VCaP (cell line): ENCODE measurements around the gene MRPS31.
"Not testable (repeated sequence)": the region's sequence is repeated elsewhere in the genome, so short reads cannot be mapped to it uniquely, and the experiment has no call there.

Source experiments
- H3K27ac ChIP-seq: fragments of 450-650 bp; 2 replicates; pipeline ENCODE4 v1.5.1; 2017
- TF ChIP-seq, protein P1 (sequence below): fragments of 450-650 bp; conservative IDR thresholded peaks from 2 replicates; pipeline ENCODE4 v1.5.1; 2017; ENCODE audit warnings: mild to moderate bottlenecking, moderate library complexity

MRPS31 gene

DNA sequence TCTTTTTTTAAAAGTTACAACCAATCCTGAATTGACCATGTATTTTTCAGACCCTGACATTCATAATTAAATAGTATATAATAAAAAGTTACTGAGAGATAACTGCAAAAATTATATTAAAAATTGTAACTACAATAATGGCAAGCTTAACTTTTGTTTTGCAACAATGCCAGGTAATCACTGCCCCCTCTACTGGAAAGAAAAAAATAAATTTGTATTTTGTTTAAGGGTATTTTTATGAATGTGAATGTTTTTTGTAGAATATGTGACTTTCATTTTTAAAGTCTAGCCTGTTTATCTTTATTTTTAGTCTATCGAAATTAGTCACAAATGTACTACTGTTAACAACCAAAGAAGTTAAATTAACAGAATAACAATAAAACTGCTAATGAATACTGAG, 21.7 kb downstream of the MRPS31 start:
- TF ChIP-seq, protein P1, sequence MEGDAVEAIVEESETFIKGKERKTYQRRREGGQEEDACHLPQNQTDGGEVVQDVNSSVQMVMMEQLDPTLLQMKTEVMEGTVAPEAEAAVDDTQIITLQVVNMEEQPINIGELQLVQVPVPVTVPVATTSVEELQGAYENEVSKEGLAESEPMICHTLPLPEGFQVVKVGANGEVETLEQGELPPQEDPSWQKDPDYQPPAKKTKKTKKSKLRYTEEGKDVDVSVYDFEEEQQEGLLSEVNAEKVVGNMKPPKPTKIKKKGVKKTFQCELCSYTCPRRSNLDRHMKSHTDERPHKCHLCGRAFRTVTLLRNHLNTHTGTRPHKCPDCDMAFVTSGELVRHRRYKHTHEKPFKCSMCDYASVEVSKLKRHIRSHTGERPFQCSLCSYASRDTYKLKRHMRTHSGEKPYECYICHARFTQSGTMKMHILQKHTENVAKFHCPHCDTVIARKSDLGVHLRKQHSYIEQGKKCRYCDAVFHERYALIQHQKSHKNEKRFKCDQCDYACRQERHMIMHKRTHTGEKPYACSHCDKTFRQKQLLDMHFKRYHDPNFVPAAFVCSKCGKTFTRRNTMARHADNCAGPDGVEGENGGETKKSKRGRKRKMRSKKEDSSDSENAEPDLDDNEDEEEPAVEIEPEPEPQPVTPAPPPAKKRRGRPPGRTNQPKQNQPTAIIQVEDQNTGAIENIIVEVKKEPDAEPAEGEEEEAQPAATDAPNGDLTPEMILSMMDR, result peak; percentile 43
- no peak overlapping the region for H3K27ac ChIP-seq

GRCh38 chr13:40735232-40735548, 35.8 kb downstream of the MRPS31 start:
- not testable (repeated sequence) for H3K27ac ChIP-seq

- not testable (repeated sequence) for H3K27ac ChIP-seq
Measured at GRCh38 chr13:40734536-40735231, 36.3 kb downstream of the MRPS31 start.

GRCh38 chr13:40732658-40733057, 38.3 kb downstream of the MRPS31 start:
- H3K27ac ChIP-seq, result no peak overlapping the region
- TF ChIP-seq, protein P1, result no peak

DNA sequence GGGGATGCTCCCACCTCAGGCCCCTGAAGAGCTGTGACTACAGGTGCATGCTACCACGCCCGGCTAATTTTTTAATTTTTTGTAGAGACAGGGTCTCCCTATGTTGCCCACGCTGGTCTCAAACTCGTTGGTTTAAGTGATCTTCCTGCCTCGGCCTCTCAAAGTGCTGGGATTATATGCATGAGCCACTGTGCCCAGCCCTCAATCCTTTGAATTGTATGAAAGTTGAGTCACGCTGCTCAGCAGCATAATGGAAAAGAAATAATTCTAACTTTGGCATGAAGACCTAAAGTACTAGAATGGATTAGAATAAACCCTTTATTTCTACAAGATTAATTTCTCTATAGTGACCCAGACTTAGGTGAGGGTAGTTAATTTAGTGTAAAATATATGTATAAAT, 42.4 kb downstream of the MRPS31 start:
- H3K27ac ChIP-seq, result no peak overlapping the region
- TF ChIP-seq, protein P1, result no peak

DNA sequence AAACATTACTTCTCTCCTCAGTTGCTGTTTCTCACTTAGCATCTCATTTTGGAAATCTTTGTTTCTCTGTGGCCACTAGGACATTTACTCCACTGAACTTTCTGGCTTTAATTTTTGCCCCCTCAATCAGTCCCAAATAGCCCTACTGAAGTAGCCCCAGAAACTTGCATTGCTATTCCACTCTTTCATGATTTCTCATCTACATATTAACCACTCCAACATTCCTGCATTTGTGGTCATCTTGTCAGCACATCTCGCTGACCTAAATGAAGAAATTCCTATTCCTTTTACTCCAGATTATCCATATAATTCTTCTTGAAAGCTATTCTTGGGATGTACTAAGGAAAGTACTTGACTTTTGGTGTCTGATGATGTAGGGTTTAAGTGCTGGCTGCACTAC, 56.6 kb downstream of the MRPS31 start:
- not testable (repeated sequence) for H3K27ac ChIP-seq

DNA sequence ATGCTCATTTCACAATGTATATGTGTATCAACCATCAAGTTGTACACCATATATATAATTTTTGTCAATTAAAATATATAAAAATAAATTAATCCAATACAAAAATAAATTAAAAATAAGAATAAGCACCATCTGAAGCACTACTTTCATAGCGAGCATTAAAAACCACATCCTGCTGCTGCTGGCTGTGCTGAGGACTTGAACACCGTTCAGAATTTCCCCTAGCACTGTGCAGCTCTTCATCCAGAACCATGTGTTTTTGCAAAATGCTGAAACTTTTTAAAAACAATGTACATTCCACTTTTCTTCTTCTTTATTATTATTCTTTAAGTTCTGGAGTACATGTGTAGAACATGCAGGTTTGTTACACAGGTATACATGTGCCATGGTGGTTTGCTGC, 64.6 kb downstream of the MRPS31 start:
- TF ChIP-seq, protein P1, result no peak
- H3K27ac ChIP-seq, result no peak overlapping the region

DNA sequence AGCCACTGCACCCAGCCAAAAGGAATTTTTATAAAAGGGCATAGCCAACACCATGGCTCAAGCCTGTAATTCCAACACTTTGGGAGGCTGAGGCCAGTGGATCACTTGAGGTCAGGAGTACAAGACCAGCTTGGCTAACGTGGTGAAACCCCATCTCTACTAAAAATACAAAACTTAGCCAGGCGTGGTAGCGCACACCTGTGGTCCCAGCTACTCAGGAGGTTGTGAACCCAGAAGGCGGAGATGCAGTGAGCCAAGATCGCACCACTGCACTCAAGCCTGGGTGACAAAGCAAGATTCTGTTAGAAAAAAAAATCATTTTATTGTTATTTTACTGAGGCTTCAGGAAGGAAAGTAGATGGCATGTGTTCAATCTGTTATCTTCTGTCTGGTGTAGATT, 73.3 kb downstream of the MRPS31 start:
- H3K27ac ChIP-seq, result no peak overlapping the region
- TF ChIP-seq, protein P1, result no peak

DNA sequence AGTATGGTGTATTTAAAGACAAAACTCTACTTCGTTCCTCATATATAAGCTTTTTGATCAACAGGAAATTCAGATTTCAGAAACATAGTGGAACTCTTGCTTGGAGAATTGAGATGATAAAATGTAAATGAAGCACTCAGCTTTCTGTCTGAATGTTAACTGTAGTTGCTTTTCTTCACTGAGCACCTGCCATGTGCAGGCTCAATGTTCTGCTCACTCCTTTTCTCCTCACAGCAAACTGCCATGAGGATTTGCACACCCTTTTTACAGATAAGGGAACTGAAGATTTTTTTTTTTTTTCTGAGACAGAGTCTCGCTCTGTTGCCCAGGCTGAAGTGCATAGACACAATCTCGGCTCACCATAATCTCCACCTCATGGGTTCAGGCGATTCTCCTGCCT, 76.6 kb downstream of the MRPS31 start:
- TF ChIP-seq, protein P1, result no peak
- H3K27ac ChIP-seq, result no peak overlapping the region
